H7 (cell line): ENCODE measurements around the gene SGMS1. TPM values are rescaled to one million over a fixed set of nuclear protein-coding genes. Genes with fewer than 3 reads are reported as not detected.

Source experiments
- DNase-seq: peaks from one replicate; pipeline ENCODE4 v3.0.0; 2012
- H3K27me3 ChIP-seq: 2 replicates; pipeline ENCODE4 v1.6.0; 2011; ENCODE audit warnings: mild to moderate bottlenecking, low read length; ENCODE audit not compliant: control insufficient read depth, insufficient read depth
- H3K36me3 ChIP-seq: replicated peaks from 2 replicates; pipeline ENCODE4 v1.5.1; 2011; ENCODE audit warnings: low read length; ENCODE audit not compliant: control insufficient read depth, insufficient read depth
- H3K4me3 ChIP-seq: 2 replicates; pipeline ENCODE4 v1.5.1; 2011; ENCODE audit warnings: low read depth, mild to moderate bottlenecking, control low read depth, low read length, moderate library complexity; ENCODE audit not compliant: insufficient read depth
- total RNA-seq: library from RNA; depleted of rRNA; stranded (reverse); fragments of >200 nt; shearing (Covaris generic); gene quantifications from 2 replicates; pipeline ENCODE4 v1.2.3, GENCODE V29; 2014

The SGMS1 gene
- total RNA-seq, 1 experiment from 2014 or later: 19.4 TPM

DNA sequence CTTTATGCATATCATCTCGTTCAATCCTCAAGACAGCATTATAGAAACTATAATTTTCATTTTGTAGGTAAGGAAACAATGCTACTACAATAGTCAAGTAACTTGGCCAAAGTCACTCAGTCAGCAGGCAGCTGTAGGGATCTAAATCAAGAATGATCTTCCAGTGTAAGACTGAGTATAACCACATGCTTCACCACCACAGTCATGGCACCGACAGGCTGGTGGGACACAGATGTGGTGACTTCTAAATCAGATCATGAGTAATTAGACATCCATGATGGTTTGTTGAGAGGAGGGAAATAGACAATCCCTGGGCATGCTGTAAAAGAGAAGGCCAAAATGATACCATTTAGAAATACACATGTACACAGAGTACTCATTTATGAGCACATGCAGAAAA, 288.4 kb downstream of the SGMS1 start:
- Histone ChIP-seq H3K36me3 (no peaks in the 10 kb centered on the region), H3K27me3 (no peaks in the 10 kb centered on the region), H3K4me3 (no peak overlapping the region)
- no peak for DNase-seq

DNA sequence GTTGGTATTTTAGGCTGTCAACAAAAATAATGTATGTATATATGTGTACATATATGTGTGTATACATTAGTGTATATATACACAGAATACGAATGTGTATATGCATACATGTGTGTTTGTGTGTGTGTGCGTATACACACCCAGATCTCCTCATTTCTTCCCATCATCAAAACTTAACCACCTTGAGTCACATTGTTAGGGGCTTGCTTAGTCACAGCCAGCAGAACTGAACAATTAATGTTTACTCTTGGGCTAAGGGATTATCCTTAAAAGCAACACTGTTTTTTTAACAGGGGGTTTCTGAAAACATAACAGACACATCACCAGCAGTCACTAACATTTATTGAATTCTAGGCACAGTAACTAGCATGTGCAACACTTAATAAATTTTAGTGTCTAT, 289.5 kb downstream of the SGMS1 start:
- no peak for DNase-seq
- Histone ChIP-seq H3K4me3 (no peak overlapping the region), H3K36me3 (no peaks in the 10 kb centered on the region), H3K27me3 (no peaks in the 10 kb centered on the region)

GRCh38 chr10:50333872-50334271, 289.9 kb downstream of the SGMS1 start:
- Histone ChIP-seq H3K4me3 (no peak overlapping the region), H3K36me3 (no peaks in the 10 kb centered on the region), H3K27me3 (no peaks in the 10 kb centered on the region)
- no peak for DNase-seq

DNA sequence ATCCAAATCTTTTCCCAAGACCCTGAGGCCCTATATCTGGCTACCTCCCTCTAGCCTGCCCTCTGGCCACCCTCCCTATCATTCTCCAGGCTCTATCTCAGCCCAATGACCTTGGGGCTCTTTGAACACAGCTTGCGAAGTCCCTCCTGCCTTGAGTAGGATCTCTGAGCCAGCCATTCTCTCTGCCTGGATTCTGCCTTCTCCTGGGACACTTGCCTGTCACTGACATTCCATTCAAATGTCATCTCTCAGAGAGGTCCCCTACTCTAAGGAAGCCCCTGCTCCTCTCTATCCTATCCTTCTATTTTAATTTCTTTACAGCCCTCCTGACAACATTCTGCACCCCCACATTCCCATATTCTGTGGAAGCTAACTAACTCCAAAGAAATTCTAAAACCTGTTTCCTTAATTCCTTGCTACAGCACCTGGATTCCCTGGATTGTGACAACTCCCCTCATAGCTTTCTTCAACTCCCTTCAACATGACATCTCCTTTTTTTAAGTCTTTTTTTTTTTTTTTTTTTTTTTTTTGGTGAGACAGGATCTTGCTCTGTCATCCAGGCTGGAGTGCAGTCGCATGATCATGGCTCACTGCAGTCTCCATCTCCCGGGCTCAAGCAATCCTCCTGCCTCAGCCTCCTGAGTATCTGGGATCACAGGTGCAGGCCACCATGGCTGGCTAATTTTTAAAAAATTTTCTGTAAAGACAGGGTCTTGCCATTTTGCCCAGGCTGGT, 291.5 kb downstream of the SGMS1 start:
- no peak for DNase-seq
- Histone ChIP-seq H3K36me3 (no peaks in the 10 kb centered on the region), H3K4me3 (no peak overlapping the region), H3K27me3 (no peaks in the 10 kb centered on the region)

- H3K27me3 ChIP-seq: no peaks in the 10 kb centered on the region
- no peak for DNase-seq
- no peaks in the 10 kb centered on the region for H3K36me3 ChIP-seq
Observed at GRCh38 chr10:50331486-50331885, 292.3 kb downstream of the SGMS1 start.

GRCh38 chr10:50326757-50327701, 296.7 kb downstream of the SGMS1 start:
- H3K4me3 ChIP-seq: no peak overlapping the region
- no peaks in the 10 kb centered on the region for H3K27me3 ChIP-seq
- no peak for DNase-seq
- H3K36me3 ChIP-seq: no peaks in the 10 kb centered on the region

More at GRCh38 chr10:50331486-50331885, 292.3 kb downstream of the SGMS1 start:
- H3K4me3 ChIP-seq: no peak overlapping the region

- DNase-seq: no peak
- Histone ChIP-seq H3K27me3 (no peaks in the 10 kb centered on the region), H3K4me3 (no peak overlapping the region)
Observed at GRCh38 chr10:50326172-50326555, 297.6 kb downstream of the SGMS1 start.

DNA sequence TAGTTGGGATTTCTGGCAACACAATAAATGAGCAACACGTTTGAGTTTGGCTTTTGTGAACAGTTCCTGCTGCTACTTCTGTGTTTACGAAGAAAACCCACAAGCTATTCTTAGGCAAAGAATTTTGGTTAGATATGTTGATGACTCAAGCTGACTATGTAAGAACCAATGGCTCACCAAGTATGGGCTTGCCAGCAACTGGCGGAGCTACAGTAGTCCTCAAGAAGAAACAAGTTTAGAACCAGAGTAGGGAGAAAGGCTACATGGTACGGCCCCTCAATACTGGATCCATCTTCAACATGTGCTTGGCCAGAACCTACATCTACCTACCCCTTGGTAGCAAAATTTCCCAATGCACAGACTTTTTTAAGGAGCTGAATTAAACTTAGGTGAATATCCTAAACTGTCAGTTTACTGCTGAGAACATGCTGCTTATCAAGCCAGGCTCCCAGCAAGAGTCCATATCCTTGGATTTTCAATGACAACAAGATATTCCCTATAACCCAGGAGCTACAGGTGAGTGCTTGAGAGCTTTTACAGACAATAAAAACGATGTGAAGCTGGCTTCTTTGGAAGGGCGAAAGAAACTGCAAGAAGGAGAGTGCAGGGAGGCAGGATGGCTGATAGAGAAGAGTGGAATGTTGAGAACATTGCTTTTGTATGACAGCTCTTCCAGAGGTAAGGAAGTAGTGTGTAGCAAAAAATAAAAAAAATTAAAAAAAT, 298.1 kb downstream of the SGMS1 start:
- Histone ChIP-seq H3K4me3 (no peak overlapping the region), H3K36me3 (no peaks in the 10 kb centered on the region), H3K27me3 (no peaks in the 10 kb centered on the region)
- no peak for DNase-seq

More at GRCh38 chr10:50326172-50326555, 297.6 kb downstream of the SGMS1 start:
- H3K36me3 ChIP-seq: no peaks in the 10 kb centered on the region

DNA sequence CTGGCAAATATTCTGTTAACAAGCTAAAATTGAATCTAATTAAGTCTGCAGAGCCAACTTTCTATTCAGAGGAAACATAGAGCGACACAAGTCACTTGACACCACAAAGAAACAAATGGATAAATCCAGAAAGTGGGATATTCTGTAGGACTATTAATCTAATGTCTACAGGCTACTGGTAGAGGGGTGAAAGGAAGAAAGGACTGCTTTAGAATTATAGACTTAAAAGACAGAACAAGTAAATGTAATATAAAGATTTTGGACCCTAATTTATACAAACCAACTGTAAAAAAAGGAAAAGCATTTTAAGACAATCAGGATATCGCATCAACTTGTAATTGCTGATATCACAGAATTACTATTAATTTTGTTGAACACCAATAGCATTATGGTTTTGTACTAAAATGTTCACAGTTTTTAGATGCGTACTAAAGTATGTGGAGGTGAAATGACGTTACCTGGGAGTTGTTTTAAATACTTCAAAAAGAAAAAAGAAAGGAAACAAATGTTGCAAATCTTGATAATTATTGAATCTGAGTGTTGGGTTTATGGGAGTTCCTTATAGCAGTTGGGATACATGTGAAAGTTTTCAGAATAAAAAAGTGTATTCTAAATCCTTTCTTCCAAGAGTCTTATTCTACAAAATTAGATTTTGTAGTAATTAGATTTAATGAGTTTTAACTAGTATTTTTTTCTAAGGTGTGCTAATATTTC, 298.9 kb downstream of the SGMS1 start:
- Histone ChIP-seq H3K36me3 (no peaks in the 10 kb centered on the region), H3K27me3 (no peaks in the 10 kb centered on the region), H3K4me3 (no peak overlapping the region)
- no peak for DNase-seq

- no peak for DNase-seq
- Histone ChIP-seq H3K27me3 (no peaks in the 10 kb centered on the region), H3K36me3 (no peaks in the 10 kb centered on the region), H3K4me3 (no peak overlapping the region)
Observed at GRCh38 chr10:50324046-50324445, 299.7 kb downstream of the SGMS1 start.

DNA sequence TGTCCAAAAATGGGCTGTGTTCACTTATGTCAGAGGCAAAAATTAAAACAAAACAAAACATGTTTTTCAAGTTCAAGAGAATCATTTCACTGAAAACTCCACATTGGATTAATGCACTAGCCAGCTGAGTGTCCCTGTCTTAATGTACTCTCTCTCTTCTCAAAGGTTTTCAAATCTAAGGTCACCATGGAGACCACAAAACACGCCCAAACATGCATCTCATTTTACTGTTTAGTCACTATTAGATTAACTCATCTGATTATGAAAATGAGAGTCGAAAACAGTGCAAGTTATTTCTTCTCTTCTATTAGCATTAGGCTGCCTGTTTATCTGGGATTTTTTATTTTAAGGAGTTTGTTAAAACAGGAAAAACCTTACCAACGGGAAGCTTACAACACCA, 301.7 kb downstream of the SGMS1 start:
- Histone ChIP-seq H3K27me3 (no peaks in the 10 kb centered on the region), H3K36me3 (no peaks in the 10 kb centered on the region), H3K4me3 (no peak overlapping the region)
- no peak for DNase-seq

GRCh38 chr10:50318129-50318528, 305.6 kb downstream of the SGMS1 start:
- Histone ChIP-seq H3K36me3 (no peaks in the 10 kb centered on the region), H3K4me3 (no peak overlapping the region), H3K27me3 (no peaks in the 10 kb centered on the region)
- DNase-seq: no peak

- H3K36me3 ChIP-seq: no peaks in the 10 kb centered on the region
- H3K4me3 ChIP-seq: no peak overlapping the region
- DNase-seq: no peak
- H3K27me3 ChIP-seq: no peaks in the 10 kb centered on the region
Observed at GRCh38 chr10:50316695-50317648, 306.8 kb downstream of the SGMS1 start.
